NOMO-1 treated with dmso at 0.1 percent for 144 hours (cell line): ENCODE measurements around the gene C1orf53.
"Not testable (repeated sequence)": the region's sequence is repeated elsewhere in the genome, so short reads cannot be mapped to it uniquely, and the experiment has no call there.

Experiments used
- DNase-seq: peaks from one replicate; lab custom pipeline; 2025; ENCODE audit not compliant: unreplicated experiment; lab: John Stamatoyannopoulos, UW

Gene C1orf53

GRCh38 chr1:197902454-197903195 is at the start of gene C1orf53:
TSS of gene C1orf53 (plus strand) at chr1:197902630. CDS start at chr1:197902650, 20 bp downstream.
- DNase-seq = peak; percentile 63

GRCh38 chr1:197855751-197856150 is 46.7 kb upstream of the C1orf53 start:
- DNase-seq = not testable (repeated sequence)

DNA sequence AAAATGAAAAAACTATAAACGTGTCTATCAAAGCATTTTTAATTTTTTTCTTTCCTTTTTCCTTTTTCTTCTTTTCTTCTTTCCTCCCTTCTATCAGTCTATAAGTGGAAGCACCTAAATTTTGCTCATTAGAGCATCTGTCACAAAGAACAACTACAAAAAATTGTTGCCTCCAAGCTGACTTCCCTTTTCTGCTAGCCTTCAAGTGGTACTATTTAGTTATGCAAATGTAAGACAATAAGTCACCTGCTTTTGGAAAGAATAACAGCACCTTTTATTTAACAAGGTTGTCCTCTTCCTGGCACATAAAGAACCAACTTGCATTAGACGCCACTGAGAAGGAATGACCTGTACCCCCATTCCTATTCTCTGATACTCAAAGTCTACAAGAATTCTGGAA is 45.0 kb upstream of the C1orf53 start:
- no peak for DNase-seq

- no peak for DNase-seq
These were observed 43.4 kb upstream of the C1orf53 start for GRCh38 chr1:197859024-197859423.

DNA sequence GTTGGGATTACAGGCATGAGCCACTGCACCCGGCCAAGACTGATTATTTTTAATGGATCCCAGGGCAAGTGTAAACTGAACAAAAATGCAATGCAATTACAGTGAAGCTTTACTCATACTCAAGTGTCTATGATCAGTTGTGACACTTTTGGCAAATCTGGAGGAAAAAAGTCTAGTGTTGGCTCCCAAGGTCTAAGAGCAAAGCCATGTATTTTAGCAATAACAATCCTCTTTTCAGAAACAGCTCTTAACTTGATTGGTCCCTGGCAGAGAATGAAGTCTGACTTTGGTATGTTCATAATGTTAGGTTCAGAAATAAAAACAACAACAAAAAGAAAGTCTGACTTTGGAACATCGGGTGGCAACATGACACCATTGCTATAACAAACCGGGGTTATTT is 40.2 kb upstream of the C1orf53 start:
- DNase-seq = no peak

- DNase-seq = no peak
These were observed 39.8 kb upstream of the C1orf53 start for GRCh38 chr1:197862671-197863070.

- DNase-seq = no peak
These were observed 36.6 kb upstream of the C1orf53 start for GRCh38 chr1:197865809-197866208.

GRCh38 chr1:197868751-197869489 is 33.5 kb upstream of the C1orf53 start:
- DNase-seq = peak; percentile 7

GRCh38 chr1:197869490-197870077 is 32.8 kb upstream of the C1orf53 start:
- DNase-seq = no peak

DNA sequence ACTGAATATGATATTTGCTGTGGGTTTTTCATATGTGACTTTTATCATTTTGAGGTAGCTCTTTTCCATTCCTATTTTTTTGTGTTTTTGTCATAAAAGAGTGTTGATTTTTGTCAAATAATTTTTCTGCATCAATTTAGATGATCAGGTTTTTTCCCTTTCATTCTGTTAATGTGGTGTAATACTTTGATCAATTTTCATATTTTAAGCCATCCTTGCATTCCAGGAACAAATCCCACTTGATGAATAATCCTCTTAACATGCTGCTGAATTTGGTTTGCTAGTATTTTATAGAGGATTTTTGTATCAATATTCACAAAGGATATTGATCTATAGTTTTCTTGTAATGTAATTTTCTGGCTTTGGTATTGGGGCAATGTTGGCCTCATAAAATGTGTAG is 25.5 kb upstream of the C1orf53 start:
- no peak for DNase-seq

DNA sequence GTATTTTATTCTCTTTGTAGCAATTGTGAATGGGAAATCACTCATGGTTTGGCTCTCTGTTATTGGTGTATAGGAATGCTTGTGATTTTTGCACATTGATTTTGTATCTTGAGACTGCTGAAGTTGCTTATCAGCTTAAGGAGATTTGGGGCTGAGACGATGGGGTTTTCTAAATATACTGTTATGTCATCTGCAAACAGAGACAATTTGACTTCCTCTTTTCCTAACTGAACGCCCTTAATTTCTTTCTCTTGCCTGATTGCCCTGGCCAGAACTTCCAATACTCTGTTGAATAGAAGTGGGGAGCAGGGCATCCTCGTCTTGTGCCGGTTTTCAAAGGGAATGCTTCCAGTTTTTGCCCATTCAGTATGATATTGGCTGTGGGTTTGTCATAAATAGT is 22.0 kb upstream of the C1orf53 start:
- not testable (repeated sequence) for DNase-seq

DNA sequence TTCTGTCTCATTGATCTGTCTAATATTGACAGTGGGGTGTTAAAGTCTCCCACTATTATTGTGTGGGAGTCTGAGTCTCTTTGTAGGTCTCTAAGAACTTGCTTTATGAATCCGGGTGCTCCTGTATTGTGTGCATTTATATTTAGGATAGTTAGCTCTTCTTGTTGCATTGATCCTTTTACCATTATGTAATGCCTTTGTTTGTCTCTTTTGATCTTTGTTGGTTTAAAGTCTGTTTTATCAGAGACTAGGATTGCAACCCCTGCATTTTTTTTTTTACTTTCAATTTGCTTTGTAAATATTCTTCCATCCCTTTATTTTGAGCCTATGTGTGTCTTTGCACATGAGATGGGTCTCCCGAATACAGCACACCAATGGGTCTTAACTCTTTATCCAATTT is 20.2 kb upstream of the C1orf53 start:
- DNase-seq = not testable (repeated sequence)

DNA sequence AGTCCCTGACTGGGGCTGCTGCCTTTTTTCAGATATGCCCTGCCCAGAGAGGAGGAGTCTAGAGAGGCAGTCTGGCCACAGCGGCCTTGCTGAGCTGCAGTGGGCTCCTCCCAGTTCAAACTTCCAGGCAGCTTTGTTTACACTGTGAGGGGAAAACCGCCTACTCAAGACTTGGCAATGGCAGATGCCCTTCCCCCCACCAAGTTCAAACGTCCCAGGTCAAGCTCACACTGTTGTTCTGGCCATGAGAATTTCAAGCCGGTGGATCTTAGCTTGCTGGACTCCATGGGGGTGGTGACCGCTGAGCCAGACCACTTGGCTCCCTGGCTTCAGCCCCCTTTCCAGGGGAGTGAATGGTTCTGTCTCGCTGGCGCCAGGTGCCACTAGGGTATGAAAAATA is 18.3 kb upstream of the C1orf53 start:
- DNase-seq = no peak

- DNase-seq = no peak
These were observed 11.5 kb upstream of the C1orf53 start for GRCh38 chr1:197890936-197891335.

GRCh38 chr1:197892684-197893083 is 9.7 kb upstream of the C1orf53 start:
- DNase-seq = no peak

DNA sequence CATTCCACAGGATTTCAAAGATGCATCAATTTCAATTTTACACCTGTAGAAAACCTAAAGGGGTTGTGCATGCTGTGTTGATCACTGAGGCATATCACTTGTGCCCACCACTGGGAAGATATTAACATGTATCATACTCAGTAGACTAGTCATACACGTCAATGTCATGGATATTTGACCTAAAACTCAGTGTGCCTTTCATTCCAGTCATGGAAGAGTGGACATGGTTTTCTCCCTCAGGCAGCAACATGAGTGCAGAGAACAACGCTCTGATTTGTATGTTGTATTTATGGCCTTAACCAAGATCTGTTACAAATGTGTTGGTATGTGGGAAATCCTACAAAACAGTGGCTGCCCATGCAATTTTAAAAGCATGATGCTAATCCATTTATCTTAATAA is 6.1 kb upstream of the C1orf53 start:
- no peak for DNase-seq

GRCh38 chr1:197899037-197899436 is 3.4 kb upstream of the C1orf53 start:
- no peak for DNase-seq

DNA sequence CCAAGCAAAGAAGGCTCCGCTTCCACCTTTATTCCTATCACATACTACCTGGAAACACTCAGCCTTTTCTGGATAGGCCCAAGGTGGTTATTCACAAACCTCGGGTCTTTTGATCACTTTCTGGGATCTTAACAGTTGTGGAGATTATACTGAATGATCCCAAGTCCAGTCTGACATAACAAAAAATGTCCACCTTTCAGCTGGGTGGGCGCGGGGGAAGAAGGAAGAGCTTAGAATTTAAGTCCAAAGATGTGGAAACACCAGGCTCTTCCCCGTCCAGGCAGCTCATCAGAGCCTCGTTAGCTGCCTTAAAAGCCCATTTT is 338 bp upstream of the C1orf53 start:
- no peak for DNase-seq

DNA sequence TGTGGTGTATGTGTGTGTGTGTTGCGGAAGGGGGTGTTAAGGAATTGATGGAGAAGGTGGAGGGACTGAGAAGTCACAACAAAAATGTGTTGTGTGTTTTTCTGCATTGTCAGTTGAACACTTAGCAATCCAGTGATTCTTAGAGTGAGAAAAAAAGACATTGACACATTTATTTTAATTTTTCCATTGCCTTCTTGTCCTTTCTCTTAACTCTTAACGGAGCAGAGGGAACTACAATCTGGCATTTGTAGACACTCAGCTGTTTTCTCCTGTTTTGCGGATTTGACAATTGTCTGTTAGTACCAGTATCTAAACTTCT is 725 bp downstream of the C1orf53 start:
- DNase-seq = no peak

DNA sequence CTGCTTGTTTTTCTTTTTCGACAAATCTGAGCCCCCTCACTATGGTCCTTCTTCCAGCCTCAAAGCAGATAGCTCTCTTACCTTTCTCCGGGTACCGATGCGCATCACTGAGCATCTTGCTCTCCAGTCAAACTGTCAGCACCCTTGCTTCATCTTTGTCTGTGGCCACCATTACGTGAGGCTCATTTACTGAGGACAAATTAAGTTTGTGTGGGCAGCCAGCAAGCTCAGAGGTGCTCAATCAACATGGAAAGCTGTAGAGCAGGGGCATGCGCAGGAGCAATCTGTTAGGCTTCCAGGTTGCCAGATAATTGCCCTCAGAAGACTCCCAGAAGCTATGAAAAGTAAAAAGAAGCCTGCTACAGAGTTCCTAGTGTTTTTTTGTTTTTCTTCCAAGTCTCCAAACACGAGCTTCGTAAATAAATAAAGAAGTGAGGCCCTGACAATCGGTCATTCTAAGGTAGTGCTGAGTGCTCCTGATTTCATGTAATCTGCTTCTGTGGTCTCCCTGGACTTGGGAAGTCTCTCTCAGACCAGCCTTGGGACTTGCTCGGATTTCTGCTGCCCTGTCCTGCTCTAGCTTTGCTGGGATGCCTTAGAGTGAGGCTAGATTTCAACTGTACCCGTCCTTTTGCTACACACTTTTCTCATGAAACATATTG is 1.8 kb downstream of the C1orf53 start:
- DNase-seq = no peak

- no peak for DNase-seq
These were observed 3.4 kb downstream of the C1orf53 start for GRCh38 chr1:197905699-197906351.
